ENCODE results near the gene ST7L.

DNA sequence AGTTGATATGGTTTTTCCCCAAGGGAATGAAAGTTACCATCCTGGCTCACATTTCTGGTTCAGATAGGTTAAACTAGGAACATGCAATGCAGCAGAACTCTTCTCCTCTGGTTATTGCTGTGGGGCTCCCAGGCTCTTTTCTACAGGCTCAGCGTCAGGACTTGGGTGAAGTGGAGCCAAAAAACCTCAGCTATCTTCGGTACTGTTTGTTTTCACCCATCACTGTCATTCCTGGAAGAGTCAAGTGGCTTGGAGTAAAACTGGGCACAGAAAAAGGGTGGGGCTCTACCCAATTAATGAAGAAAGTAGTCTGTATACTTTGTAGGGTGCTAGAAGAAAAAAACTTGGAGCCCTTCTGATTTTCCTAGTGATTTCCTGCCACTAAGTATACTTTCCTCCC is 100.8 kb downstream of the ST7L start:
- TF ChIP-seq PAX5 (IDR thresholded peaks at IDR 0.05; ENCODE audit: insufficient read depth, low read length, severe bottlenecking) (no peak), POLR2AphosphoS5 (IDR thresholded peaks at IDR 0.05; ENCODE audit: low read depth, low read length) (no peak), POLR2A (IDR thresholded peaks at IDR 0.05; ENCODE audit: low read depth, low read length) (no peak), SPI1 (IDR thresholded peaks at IDR 0.05; ENCODE audit: low read depth, low read length) (no peak), TAF1 (IDR thresholded peaks at IDR 0.05; ENCODE audit: low read depth, low read length) (no peak), POU2F2 (IDR thresholded peaks at IDR 0.05; ENCODE audit: low read depth, low read length) (no peak)

Measured in GM12891 (cell line).